NT2/D1 (cell line): ENCODE data around the gene SEPTIN5.

ENCODE experiments used
- SUZ12 ChIP-seq: IDR thresholded peaks from 2 replicates; pipeline ENCODE4 v1.6.1; 2011; ENCODE audit not compliant: insufficient read length, insufficient read depth; ENCODE audit errors: extremely low read depth
- YY1 ChIP-seq: IDR thresholded peaks from 2 replicates; pipeline ENCODE4 v1.6.1; 2011; ENCODE audit not compliant: insufficient read length, insufficient read depth
- ZNF274 ChIP-seq: IDR thresholded peaks from 2 replicates; pipeline ENCODE4 v1.6.1; 2011; ENCODE audit warnings: mild to moderate bottlenecking, low read depth, low read length

DNA sequence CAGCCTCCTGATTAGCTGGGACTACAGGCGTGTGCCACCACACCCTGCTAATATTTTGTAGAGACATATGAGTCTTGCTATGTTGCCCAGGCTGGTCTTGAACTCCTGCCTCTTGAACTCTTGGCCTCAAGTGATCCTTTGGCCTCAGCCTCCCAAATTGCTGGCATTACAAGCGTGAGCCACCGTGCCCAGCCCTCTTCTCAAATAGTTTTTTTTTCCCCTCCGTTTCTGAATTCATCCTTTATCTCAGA lies 58.0 kb downstream of the SEPTIN5 start:
- TF ChIP-seq ZNF274 (no peak), SUZ12 (no peak), YY1 (no peak)
